ENCODE data around the gene CKM.
"Not testable (repeated sequence)": the region's sequence is repeated elsewhere in the genome, so short reads cannot be mapped to it uniquely, and the experiment has no call there.

Gene CKM

DNA sequence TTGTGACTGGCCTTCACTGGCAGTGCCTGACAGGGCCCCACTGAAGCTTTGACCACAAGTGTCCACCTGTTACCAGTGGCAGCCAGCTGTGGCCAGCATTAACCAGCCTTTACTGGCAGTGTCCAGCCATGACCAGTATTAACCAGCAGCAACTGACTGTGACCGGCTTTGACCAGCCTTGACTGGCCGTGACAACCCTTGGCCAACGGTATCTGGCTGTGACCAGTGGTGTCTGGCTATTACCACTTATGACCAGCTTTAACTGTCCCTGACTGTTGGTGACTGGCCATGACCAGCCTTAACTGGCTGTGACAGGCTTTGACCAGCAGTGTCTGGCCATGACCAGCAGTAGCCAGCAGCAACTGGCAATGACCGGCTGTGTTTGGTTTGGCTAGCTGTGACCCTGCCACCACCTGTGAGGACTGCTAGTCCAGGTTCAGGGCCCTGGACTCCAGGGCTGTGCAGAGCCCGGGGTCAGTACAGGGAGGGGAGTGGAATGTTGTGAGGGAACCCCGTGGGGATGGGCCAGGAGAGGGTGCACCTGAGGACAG lies 32.2 kb downstream of the CKM start:
- no peak for DNase-seq (ENCODE audit: low spot score)

GRCh38 chr19:45283443-45284033 lies 39.1 kb downstream of the CKM start:
- no peak for DNase-seq (ENCODE audit: low spot score)

GRCh38 chr19:45280471-45280961 lies 42.2 kb downstream of the CKM start:
- DNase-seq (ENCODE audit: low spot score), result no peak

DNA sequence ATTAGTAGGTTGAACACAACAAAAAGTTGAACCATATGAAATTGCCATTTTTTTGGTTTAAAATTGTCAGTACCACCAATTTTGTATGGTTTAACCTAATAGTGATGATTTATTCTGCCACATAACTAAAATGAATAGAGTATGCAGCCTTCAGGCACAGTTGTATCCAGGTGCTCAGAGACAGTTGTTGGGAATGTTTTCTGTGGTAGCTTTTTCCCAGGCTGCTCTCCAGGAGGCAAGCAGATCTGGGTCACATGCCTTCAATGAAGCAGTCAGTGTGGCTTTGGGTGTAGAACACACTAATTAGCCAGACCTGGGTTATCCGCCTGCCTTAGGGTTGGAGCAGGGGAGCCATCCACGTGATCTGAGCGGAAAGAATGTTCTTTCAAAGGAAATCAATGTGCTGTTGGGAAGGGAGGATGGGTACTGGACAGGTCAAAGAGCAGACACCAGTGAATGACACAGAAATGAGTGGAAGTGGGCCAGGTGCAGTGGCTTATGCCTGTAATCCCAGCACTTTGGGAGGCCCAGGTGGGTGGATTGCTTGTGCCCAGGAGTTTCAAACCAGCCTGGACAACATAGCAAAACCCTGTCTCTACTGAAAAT lies 43.0 kb downstream of the CKM start:
- DNase-seq (ENCODE audit: low spot score), result no peak

DNA sequence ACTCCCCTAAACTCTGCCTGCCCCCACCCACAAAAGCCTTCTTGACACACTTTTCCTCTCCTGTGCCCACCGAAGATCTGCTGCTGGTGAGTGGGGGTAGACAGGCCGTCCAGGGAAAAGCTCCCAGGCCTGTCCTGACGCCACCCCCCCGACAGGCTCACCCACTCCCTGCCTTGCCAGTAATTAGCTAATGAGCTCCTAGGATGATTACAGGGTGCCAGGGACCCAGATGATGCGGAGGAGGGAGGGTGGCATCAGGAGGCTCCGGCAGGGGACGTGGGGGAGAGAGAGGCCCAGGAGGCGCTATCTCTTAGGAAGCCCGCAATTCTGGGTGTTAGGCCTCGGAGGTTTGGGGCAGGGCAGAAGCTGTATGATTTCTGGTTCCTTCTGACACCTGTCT lies 44.6 kb downstream of the CKM start:
- DNase-seq (ENCODE audit: low spot score), result no peak

GRCh38 chr19:45276284-45276687 lies 46.4 kb downstream of the CKM start:
- DNase-seq (ENCODE audit: low spot score), result no peak

DNA sequence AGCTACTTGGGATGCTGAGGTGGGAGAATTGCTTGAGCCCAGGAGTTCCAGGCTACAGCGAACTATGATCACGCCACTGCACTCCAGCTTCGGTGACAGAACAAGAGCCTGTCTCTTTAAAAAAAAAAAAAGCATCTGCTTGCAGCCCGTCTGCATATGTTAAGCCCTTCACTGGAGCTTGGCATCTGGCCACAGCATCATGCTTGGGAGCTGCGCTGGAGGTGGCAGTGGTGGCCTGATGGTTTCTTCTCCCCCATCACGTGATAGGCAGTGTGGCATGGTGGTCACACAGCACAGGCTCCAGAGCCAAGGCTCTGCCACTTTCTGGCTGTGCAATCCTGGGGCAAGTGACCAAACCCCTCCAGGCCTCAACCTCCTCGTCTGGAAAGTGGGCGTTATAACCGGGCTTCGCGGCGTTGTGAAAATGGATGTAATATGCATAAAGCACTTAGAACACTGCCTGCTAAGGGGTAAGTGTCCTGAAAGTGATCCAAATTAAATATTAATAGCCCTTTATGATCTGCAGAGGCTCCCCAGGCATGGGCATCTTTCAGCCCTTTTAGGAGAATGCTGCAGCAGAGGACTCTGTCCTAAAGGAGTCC lies 47.2 kb downstream of the CKM start:
- DNase-seq (ENCODE audit: low spot score), result no peak

DNA sequence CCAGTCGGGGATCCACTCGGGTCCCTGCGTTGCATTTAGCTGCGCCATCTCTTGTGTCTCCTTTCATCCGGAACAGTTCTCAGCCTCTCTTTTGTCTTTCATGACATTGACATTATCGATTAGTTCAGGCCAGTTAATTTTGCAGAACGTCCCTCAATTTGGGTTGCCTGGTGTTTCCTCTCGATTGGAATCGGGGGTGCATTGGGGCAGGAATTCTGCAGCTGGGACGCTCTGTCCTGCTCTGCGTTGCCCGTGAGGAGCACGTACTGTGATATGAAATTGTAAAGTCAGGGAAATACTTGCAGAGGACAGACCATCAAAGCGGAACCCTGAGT lies 49.2 kb downstream of the CKM start:
- no peak for DNase-seq (ENCODE audit: low spot score)

DNA sequence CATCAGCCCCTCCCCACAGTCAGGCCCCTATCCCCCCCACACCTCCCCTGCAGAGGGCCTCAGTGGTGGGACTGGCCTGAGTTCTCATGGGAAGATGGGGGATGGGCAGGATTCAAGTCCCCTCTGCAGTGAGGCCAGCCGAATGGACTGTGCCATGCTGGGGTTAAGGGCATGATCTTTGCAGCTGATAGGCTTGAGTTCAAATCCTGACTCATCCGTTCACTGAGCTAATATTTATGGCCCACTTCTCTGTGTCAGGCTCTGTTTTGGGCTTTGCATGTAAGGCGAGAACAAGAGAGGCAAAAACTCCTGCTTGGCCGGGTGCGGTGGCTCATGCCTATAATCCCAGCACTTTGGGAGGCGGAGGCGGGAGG lies 51.0 kb downstream of the CKM start:
- no peak for DNase-seq (ENCODE audit: low spot score)

DNA sequence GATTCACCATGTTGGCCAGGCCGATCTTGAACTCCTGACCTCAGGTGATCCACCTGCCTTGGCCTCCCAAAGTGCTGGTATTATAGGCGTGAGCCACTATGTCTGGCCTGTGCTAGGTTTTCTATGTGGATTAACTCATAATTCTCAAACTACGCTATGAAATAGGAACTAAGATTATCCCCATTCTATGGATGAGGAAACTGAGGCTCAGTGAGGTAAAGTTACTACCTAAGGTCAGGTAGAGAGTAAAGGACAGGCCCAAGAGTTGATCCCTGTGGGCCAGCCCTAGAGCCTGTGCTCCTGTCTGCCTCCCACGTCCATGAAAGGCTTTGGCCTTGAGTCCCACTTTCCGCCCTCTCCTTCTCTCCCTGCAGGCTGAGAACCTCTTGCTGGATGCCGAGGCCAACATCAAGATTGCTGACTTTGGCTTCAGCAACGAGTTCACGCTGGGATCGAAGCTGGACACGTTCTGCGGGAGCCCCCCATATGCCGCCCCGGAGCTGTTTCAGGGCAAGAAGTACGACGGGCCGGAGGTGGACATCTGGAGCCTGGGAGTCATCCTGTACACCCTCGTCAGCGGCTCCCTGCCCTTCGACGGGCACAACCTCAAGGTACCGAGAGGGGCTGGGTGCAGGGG lies 51.5 kb downstream of the CKM start:
- DNase-seq (ENCODE audit: low spot score), result no peak

DNA sequence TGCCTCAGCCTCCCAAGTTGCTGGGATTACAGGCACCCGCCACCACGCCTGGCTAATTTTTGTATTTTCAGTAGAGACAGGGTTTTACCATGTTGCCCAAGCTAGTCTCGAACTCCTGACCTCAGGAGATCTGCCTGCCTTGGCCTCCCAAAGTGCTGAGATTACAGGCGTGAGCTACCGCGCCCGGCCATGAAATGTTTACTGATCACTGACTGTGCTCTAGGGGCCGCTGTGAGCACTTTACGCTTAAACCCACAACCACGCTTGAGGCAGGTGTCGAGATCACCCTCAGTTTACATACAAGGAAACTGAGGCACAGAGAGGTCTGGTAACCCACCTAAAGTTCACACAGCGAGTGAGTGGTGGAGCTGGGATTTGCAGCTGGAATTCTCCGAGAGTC lies 52.7 kb downstream of the CKM start:
- not testable (repeated sequence) for DNase-seq (ENCODE audit: low spot score)

GRCh38 chr19:45267296-45267695 lies 55.4 kb downstream of the CKM start:
- DNase-seq (ENCODE audit: low spot score), result no peak

GRCh38 chr19:45265375-45265774 lies 57.3 kb downstream of the CKM start:
- DNase-seq (ENCODE audit: low spot score), result no peak

DNA sequence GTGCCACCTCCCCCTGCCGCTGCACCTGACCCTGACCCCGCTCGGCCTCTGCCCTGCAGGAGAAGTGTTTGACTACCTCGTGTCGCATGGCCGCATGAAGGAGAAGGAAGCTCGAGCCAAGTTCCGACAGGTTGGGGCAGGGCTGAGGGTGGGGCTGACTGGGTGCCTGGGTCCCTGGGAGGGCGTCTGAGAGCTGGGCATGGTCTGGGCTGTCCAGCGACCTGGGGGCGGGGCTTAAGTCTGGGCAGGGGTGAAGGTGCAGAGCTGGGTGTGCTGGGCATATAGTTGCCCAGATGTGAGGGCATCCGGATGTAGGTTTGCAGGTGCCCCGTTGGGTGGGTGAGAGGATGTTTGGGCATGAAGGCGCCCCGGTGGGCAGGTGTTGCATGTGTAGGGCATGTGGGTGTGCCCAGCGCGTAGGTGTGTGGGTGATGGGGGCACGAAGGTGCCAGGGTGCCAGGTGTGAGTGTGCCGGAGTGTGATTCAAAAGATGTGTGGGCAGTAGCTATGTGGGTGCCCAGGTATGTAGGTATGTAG lies 57.8 kb downstream of the CKM start:
- no peak for DNase-seq (ENCODE audit: low spot score)

DNA sequence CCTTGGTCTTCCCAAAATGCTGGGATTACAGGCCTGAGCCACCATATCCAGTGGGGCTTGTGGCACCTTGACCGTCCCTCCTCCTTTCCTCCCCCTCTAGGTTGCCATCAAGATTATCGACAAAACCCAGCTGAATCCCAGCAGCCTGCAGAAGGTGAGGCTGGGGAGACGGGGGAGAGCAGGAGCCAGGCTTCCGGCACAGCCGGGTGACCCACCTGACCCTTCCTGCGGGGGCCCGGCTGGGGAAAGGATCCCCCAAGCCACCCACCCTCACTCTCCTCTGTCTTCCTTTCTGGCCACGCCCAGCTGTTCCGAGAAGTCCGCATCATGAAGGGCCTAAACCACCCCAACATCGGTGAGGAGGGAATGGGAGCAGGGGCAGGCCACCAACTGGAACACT lies 59.7 kb downstream of the CKM start:
- no peak for DNase-seq (ENCODE audit: low spot score)

DNA sequence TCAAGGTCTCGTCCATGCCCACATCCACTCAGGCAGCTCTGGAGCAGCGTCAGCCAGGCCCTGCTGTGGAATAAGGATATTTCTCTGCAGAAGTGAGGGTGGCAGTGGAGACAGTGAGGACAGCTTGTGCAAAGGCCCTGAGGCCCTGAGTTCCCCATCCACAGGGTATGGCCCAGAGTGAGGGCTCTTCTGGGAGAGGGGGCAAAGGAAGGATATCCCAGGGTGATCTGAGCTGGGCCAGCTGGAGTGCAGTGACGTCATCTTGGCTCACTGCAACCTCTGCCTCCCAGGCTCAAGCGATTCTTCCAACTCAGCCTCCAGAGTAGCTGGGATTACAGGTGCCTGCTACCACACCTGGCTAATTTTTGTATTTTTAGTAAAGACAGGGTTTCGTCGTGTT lies 60.1 kb downstream of the CKM start:
- DNase-seq (ENCODE audit: low spot score), result no peak

DNA sequence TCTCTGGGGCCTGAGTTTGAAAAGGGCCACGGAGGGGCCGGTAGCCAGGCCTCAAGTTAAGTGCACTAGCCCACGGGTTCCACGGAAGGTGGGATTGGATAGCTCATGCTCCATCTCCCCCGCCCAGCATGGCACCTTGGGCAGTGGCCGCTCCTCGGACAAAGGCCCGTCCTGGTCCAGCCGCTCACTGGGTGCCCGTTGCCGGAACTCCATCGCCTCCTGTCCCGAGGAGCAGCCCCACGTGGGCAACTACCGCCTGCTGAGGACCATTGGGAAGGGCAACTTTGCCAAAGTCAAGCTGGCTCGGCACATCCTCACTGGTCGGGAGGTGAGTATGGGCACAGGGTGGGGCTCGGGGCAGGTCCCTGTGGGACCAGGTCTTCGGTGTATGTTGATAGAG lies 63.8 kb downstream of the CKM start:
- no peak for DNase-seq (ENCODE audit: low spot score)

DNA sequence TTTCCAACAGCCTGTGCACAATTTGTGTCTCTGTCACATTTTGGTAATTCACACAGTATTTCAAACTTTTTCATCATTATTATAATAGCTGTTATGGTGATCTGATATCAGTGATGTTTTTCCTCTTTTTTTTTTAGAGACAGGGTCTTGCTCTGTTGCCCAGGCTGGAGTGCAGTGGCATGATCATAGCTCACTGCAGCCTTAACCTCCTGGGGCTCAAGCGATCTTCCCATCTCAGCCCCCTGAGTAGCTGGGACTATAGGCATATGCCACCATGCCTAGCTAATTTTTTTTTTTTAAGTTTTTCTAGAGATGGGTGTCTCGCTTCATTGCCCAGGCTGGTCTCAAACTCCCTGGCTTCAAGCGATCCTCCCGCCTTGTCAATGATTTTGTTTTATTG lies 65.8 kb downstream of the CKM start:
- no peak for DNase-seq (ENCODE audit: low spot score)
